ENCODE data around the gene SCYL3. TPM values are rescaled to one million over a fixed set of nuclear protein-coding genes. Genes with fewer than 3 reads are reported as not detected.

SCYL3 gene
- total and polyA plus RNA-seq, 4 donors: 11.4 to 15.4 (median 11.6) TPM

DNA sequence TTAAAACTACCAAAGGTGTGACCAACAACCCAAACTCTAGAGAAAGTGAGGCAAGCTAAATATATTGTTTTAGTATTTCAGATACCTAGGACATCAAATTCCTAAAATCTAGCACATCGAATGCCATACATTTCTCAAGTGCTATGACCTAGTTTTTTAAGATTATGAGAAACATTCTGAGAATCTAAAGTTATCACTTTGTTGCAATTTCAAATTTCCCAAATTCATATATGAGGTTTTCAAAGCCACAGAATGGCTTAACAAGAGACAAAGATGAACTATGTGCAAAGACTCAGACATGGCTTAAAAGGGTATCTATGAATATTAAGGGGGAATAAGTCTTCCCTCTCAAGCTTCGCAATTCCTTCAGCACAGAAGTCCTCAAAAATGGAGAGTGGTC, 6.8 kb downstream of the SCYL3 start:
- peaks cover 15% of the 10 kb centered on the region for H3K36me3 ChIP-seq (ENCODE audit: control insufficient read depth, insufficient read depth, low read length)
- no peaks in the 10 kb centered on the region for H3K9me3 ChIP-seq (ENCODE audit: control insufficient read depth, insufficient read depth, low read length)
- WGBS (ENCODE audit: insufficient coverage): no CpG with 5 or more reads among the region's 2 CpGs
- no peaks in the 10 kb centered on the region for H3K4me1 ChIP-seq (ENCODE audit: control insufficient read depth, insufficient read depth, low read length)
- no peak overlapping the region for H3K27ac ChIP-seq (ENCODE audit: low read depth, low read length)
- no peak overlapping the region for H3K4me3 ChIP-seq (ENCODE audit: low read depth, low read length)
- H3K27me3 ChIP-seq (ENCODE audit: control insufficient read depth, insufficient read depth, low read length): no peaks in the 10 kb centered on the region
- no peak for DNase-seq (ENCODE audit: low read depth in 4 of 6, low spot score in 6 of 6)

DNA sequence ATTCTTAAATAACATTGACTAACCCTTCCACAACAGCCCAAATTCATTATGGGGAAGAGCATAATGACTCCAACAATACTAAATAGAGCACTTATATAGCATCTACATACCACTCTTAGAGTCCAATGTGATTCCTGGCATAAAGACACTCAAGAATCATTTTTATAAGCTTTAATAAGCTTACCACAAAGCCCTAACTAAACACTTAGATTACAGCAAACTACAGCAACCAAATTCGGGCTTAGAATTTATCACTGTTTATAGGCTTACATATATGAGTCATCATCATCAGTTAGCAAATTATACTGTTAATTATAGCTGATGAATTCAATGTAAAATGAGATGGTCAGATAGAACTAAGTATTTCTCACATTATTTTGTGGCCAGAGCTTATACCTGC, 7.3 kb downstream of the SCYL3 start:
- WGBS (ENCODE audit: insufficient coverage): no CpG with 5 or more reads among the region's 1 CpG
- Histone ChIP-seq H3K4me1 (ENCODE audit: control insufficient read depth, insufficient read depth, low read length) (no peaks in the 10 kb centered on the region), H3K4me3 (ENCODE audit: low read depth, low read length) (no peak overlapping the region), H3K36me3 (ENCODE audit: control insufficient read depth, insufficient read depth, low read length) (peaks cover 19% of the 10 kb centered on the region), H3K27ac (ENCODE audit: low read depth, low read length) (no peak overlapping the region), H3K9me3 (ENCODE audit: control insufficient read depth, insufficient read depth, low read length) (no peaks in the 10 kb centered on the region), H3K27me3 (ENCODE audit: control insufficient read depth, insufficient read depth, low read length) (no peaks in the 10 kb centered on the region)
- DNase-seq (ENCODE audit: low read depth in 4 of 6, low spot score in 6 of 6): no peak

- WGBS (ENCODE audit: insufficient coverage): no CpG with 5 or more reads among the region's 2 CpGs
- Histone ChIP-seq H3K4me3 (ENCODE audit: low read depth, low read length) (no peak overlapping the region), H3K27me3 (ENCODE audit: control insufficient read depth, insufficient read depth, low read length) (no peaks in the 10 kb centered on the region), H3K36me3 (ENCODE audit: control insufficient read depth, insufficient read depth, low read length) (peaks cover 19% of the 10 kb centered on the region), H3K9me3 (ENCODE audit: control insufficient read depth, insufficient read depth, low read length) (no peaks in the 10 kb centered on the region), H3K4me1 (ENCODE audit: control insufficient read depth, insufficient read depth, low read length) (no peaks in the 10 kb centered on the region), H3K27ac (ENCODE audit: low read depth, low read length) (no peak overlapping the region)
- no peak for DNase-seq (ENCODE audit: low read depth in 4 of 6, low spot score in 6 of 6)
Measured at GRCh38 chr1:169885207-169885606, 8.5 kb downstream of the SCYL3 start.

DNA sequence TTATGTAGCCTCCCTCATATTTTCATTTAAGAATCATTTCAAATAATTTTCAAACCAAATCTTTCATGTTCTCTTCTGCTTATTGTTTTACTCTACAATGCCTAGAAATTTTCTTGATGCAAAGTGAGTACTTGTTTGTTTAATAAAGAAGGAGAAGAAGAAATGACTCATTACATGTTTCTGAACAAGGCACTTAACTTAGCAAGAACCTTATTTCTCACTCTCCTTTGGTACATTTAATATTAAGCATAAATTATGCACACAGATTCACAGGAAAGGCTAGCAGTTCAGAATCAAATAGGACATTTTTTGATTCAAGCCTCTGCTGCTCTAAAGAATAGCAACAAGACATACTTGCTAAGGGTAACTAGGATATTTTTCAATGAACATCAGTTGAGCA, 9.1 kb downstream of the SCYL3 start:
- Histone ChIP-seq H3K36me3 (ENCODE audit: control insufficient read depth, insufficient read depth, low read length) (peaks cover 19% of the 10 kb centered on the region), H3K4me1 (ENCODE audit: control insufficient read depth, insufficient read depth, low read length) (no peaks in the 10 kb centered on the region), H3K4me3 (ENCODE audit: low read depth, low read length) (no peak overlapping the region), H3K27me3 (ENCODE audit: control insufficient read depth, insufficient read depth, low read length) (no peaks in the 10 kb centered on the region), H3K9me3 (ENCODE audit: control insufficient read depth, insufficient read depth, low read length) (no peaks in the 10 kb centered on the region), H3K27ac (ENCODE audit: low read depth, low read length) (no peak overlapping the region)
- no peak for DNase-seq (ENCODE audit: low read depth in 4 of 6, low spot score in 6 of 6)

DNA sequence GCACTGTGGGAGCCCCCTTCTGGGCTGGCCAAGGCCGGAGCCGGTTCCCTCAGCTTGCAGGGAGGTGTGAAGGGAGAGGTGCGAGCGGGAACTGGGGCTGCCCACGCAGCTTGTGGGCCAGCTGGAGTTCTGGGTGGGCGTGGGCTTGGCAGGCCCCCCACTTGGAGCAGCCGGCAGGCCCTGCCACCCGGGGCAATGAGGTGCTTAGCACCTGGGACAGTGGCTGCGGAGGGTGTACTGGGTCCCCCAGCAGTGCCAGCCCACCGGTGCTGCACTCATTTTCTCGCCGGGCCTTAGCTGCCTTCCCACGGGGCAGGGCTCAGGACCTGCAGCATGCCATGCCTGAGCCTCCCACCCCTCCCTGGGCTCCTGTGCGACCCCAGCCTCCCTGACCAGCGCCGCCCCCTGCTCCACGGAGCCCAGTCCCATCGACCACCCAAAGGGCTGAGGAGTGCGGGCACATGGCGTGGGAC, 11.6 kb downstream of the SCYL3 start:
- Histone ChIP-seq H3K4me1 (ENCODE audit: control insufficient read depth, insufficient read depth, low read length) (no peaks in the 10 kb centered on the region), H3K27me3 (ENCODE audit: control insufficient read depth, insufficient read depth, low read length) (no peaks in the 10 kb centered on the region), H3K4me3 (ENCODE audit: low read depth, low read length) (no peak overlapping the region), H3K27ac (ENCODE audit: low read depth, low read length) (no peak overlapping the region), H3K9me3 (ENCODE audit: control insufficient read depth, insufficient read depth, low read length) (no peaks in the 10 kb centered on the region), H3K36me3 (ENCODE audit: control insufficient read depth, insufficient read depth, low read length) (peaks cover 21% of the 10 kb centered on the region)
- DNase-seq (ENCODE audit: low read depth in 4 of 6, low spot score in 6 of 6): no peak
- WGBS (ENCODE audit: insufficient coverage): 97% methylated on average over 19 of the region's 20 CpGs

DNA sequence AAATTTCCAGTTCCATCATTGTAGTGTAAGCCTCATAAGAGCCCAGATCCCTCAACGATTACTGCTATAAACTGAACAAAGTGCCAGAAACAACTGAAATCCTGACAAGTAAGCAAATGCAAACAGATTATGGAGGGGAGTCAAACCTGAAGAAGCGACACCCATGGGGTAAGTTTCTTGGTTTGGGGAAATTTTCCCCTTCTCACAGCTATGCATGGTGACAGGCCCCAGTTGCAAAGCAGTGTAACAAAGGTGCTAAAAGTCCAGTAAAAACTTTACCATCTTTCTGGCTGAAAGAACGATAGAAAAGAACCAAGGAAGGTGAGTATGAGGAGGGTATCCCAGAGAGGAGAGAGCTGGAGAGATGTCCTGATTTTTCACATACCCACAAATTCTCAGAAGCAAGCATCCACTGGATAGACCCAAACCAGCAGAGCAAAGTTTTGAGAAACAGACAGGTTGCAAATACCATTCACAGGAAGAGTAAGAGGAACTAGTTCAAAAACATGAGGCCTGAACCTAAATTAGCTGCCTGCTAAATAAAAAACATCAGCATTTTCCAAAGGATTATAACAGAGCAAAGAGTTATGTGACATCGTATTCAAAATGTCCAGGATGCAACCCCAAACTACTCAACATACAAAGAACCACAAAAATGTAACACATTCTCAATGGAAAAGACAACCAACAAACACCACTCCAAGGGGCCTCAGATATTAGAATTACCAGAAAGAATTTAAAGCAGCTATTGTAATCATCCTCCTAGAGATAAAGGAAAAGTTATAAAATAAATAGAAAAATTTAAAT, 14.5 kb downstream of the SCYL3 start:
- no peaks in the 10 kb centered on the region for H3K4me1 ChIP-seq (ENCODE audit: control insufficient read depth, insufficient read depth, low read length)
- no CpG with 5 or more reads among the region's 4 CpGs for WGBS (ENCODE audit: insufficient coverage)
- no peaks in the 10 kb centered on the region for H3K9me3 ChIP-seq (ENCODE audit: control insufficient read depth, insufficient read depth, low read length)
- H3K36me3 ChIP-seq (ENCODE audit: control insufficient read depth, insufficient read depth, low read length): peaks cover 27% of the 10 kb centered on the region
- H3K27ac ChIP-seq (ENCODE audit: low read depth, low read length): no peak overlapping the region
- H3K4me3 ChIP-seq (ENCODE audit: low read depth, low read length): no peak overlapping the region
- DNase-seq (ENCODE audit: low read depth in 4 of 6, low spot score in 6 of 6): no peak
- H3K27me3 ChIP-seq (ENCODE audit: control insufficient read depth, insufficient read depth, low read length): no peaks in the 10 kb centered on the region

DNA sequence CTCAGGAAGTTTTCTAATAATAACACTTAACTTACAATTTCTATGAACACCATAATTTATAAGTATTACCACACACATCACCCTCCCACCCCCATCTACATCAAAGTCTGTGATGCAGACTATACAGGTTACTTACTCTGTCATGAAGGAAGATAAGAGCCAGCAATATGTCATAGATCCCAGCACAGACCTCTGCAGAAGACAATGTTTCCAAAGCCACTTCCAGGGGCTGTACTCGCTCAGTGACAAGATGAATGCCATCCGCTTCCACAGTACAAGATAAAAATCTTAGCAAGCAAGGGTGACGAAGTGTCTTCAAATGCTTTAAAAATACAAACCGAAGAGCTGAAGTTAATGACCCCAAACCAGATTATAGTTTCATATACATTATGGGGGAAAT, 15.2 kb downstream of the SCYL3 start:
- DNase-seq (ENCODE audit: low read depth in 4 of 6, low spot score in 6 of 6): no peak
- H3K4me1 ChIP-seq (ENCODE audit: control insufficient read depth, insufficient read depth, low read length): no peaks in the 10 kb centered on the region
- peaks cover 28% of the 10 kb centered on the region for H3K36me3 ChIP-seq (ENCODE audit: control insufficient read depth, insufficient read depth, low read length)
- no peaks in the 10 kb centered on the region for H3K27me3 ChIP-seq (ENCODE audit: control insufficient read depth, insufficient read depth, low read length)
- WGBS (ENCODE audit: insufficient coverage): 87% methylated on average over 2 of the region's 4 CpGs
- no peak overlapping the region for H3K4me3 ChIP-seq (ENCODE audit: low read depth, low read length)
- no peak overlapping the region for H3K27ac ChIP-seq (ENCODE audit: low read depth, low read length)
- no peaks in the 10 kb centered on the region for H3K9me3 ChIP-seq (ENCODE audit: control insufficient read depth, insufficient read depth, low read length)

DNA sequence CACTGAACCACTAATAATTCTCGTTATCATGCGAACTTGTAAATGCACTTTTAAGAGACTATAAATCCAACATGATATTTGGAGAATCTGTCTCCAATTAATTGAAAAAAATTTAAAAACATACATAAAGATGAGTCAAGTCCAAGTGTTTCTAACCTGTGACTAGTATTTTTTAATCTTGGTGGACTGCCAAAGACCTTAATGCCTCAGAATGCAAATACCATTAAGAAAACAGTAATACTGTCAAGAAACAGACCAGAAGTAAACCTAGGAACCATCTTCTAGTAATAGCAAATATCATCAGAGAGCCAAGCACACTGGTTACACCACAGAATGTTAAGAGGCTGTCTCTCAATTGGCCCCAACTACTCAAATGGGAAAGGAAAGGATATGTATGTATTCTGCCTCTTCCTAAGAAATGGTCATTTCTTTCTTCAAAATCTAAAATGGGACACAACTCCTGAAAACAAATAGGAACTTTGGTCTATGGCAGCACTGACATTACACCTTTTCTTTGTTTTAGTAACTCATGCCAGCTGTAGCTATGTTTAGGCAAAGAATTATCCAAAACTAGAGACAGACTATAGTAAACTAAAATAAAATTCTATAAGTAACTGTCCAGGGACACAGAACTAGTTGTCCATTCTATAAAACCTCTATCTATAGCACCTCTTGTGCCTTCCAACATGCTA, 15.8 kb downstream of the SCYL3 start:
- no peaks in the 10 kb centered on the region for H3K27me3 ChIP-seq (ENCODE audit: control insufficient read depth, insufficient read depth, low read length)
- H3K27ac ChIP-seq (ENCODE audit: low read depth, low read length): no peak overlapping the region
- H3K9me3 ChIP-seq (ENCODE audit: control insufficient read depth, insufficient read depth, low read length): no peaks in the 10 kb centered on the region
- no peaks in the 10 kb centered on the region for H3K4me1 ChIP-seq (ENCODE audit: control insufficient read depth, insufficient read depth, low read length)
- DNase-seq (ENCODE audit: low read depth in 4 of 6, low spot score in 6 of 6): no peak
- no peak overlapping the region for H3K4me3 ChIP-seq (ENCODE audit: low read depth, low read length)
- WGBS (ENCODE audit: insufficient coverage): no CpG with 5 or more reads among the region's 2 CpGs
- H3K36me3 ChIP-seq (ENCODE audit: control insufficient read depth, insufficient read depth, low read length): peaks cover 27% of the 10 kb centered on the region

GRCh38 chr1:169874229-169874628, 19.5 kb downstream of the SCYL3 start:
- H3K36me3 ChIP-seq (ENCODE audit: control insufficient read depth, insufficient read depth, low read length): peaks cover 31% of the 10 kb centered on the region

More at GRCh38 chr1:169874229-169874628, 19.5 kb downstream of the SCYL3 start:
- WGBS (ENCODE audit: insufficient coverage): no CpG with 5 or more reads among the region's 3 CpGs
- DNase-seq (ENCODE audit: low read depth in 4 of 6, low spot score in 6 of 6): no peak
- Histone ChIP-seq H3K4me3 (ENCODE audit: low read depth, low read length) (no peak overlapping the region), H3K4me1 (ENCODE audit: control insufficient read depth, insufficient read depth, low read length) (no peaks in the 10 kb centered on the region), H3K27ac (ENCODE audit: low read depth, low read length) (no peak overlapping the region), H3K27me3 (ENCODE audit: control insufficient read depth, insufficient read depth, low read length) (no peaks in the 10 kb centered on the region), H3K9me3 (ENCODE audit: control insufficient read depth, insufficient read depth, low read length) (peaks cover 5% of the 10 kb centered on the region)

All from spinal cord (tissue), 10 donors.